PC-3 (cell line): ENCODE data around the gene TRIM66. TPM values are rescaled to one million over a fixed set of nuclear protein-coding genes. Genes with fewer than 3 reads are reported as not detected.

Source experiments
- ATAC-seq: fragments of 200-7000 bp; cut with Tn5 transposase; 2 replicates; pipeline ENCODE4 v1.9.1; 2020; ENCODE audit warnings: mild to moderate bottlenecking, moderate library complexity
- BruUV-seq: library from RNA; stranded (reverse); fragments of 400-500 nt; replicated peaks from 2 replicates; lab custom pipeline; 2021; lab: Mats Ljungman, UMichigan
- CTCF ChIA-PET: fragments of 300-600 bp; sonication (Branson Sonifier 250); formaldehyde crosslinking; loops from one replicate; lab custom pipeline; 2022; ENCODE audit warnings: antibody characterized with exemption; lab: Charles Lee
- POLR2A ChIA-PET: fragments of 300-600 bp; sonication (Branson Sonifier 250); formaldehyde crosslinking; loops from one replicate; lab custom pipeline; 2022; ENCODE audit warnings: antibody characterized with exemption; ENCODE audit not compliant: unreplicated experiment; lab: Charles Lee
- DNase-seq: peaks from one replicate; pipeline ENCODE4 v3.0.0-alpha.2; 2015
- H2AFZ ChIP-seq: fragments of 300-600 bp; sonication (generic); 2 replicates; pipeline ENCODE4 v1.6.0; 2016; ENCODE audit warnings: antibody characterized with exemption, low read length
- H3F3A ChIP-seq: fragments of 300-600 bp; sonication (generic); one replicate; pipeline ENCODE4 v1.6.0; 2017; ENCODE audit warnings: antibody characterized with exemption, low read length, control low read depth, mild to moderate bottlenecking; ENCODE audit not compliant: unreplicated experiment
- H3K27ac ChIP-seq: fragments of 300-600 bp; sonication (generic); 2 replicates; pipeline ENCODE4 v1.5.1; 2016; ENCODE audit warnings: mild to moderate bottlenecking, low read length
- H3K27me3 ChIP-seq: fragments of 300-600 bp; sonication (generic); 2 replicates; pipeline ENCODE4 v1.6.1; 2016; ENCODE audit warnings: low read length, mixed read lengths
- H3K36me3 ChIP-seq: fragments of 300-600 bp; sonication (generic); 2 replicates; pipeline ENCODE4 v1.6.1; 2016; ENCODE audit warnings: low read depth, mixed run types, low read length, mixed read lengths
- H3K4me1 ChIP-seq: fragments of 300-600 bp; sonication (generic); 2 replicates; pipeline ENCODE4 v1.5.1; 2016; ENCODE audit warnings: low read length; ENCODE audit not compliant: insufficient read depth
- H3K4me2 ChIP-seq: fragments of 300-600 bp; sonication (generic); 2 replicates; pipeline ENCODE4 v1.6.0; 2016; ENCODE audit warnings: low read length
- H3K4me3 ChIP-seq: fragments of 300-600 bp; sonication (generic); 2 replicates; pipeline ENCODE4 v1.5.1; 2016; ENCODE audit warnings: mild to moderate bottlenecking, low read length, mixed read lengths
- H3K79me2 ChIP-seq: fragments of 300-600 bp; sonication (generic); 2 replicates; pipeline ENCODE4 v1.6.1; 2017; ENCODE audit warnings: low read length, mixed read lengths
- H3K9ac ChIP-seq: fragments of 300-600 bp; sonication (generic); 2 replicates; pipeline ENCODE4 v1.6.0; 2016; ENCODE audit warnings: mild to moderate bottlenecking, low read length
- H3K9me2 ChIP-seq: fragments of 300-600 bp; sonication (generic); replicated peaks from 2 replicates; pipeline ENCODE4 v1.6.1; 2016; ENCODE audit warnings: mixed run types, low read length, mixed read lengths
- H3K9me3 ChIP-seq: fragments of 300-600 bp; sonication (generic); 2 replicates; pipeline ENCODE4 v1.6.1; 2016; ENCODE audit warnings: low read length, mixed read lengths
- H4K20me1 ChIP-seq: fragments of 300-600 bp; sonication (generic); 2 replicates; pipeline ENCODE4 v1.6.1; 2016; ENCODE audit warnings: low read length, mixed read lengths
- CTCF ChIP-seq: fragments of 300-600 bp; sonication (generic); conservative IDR thresholded peaks from 2 replicates; pipeline ENCODE4 v1.5.1; 2017; ENCODE audit warnings: antibody characterized with exemption, low read depth, mild to moderate bottlenecking, low read length
- EZH2 ChIP-seq: fragments of 300-600 bp; sonication (generic); IDR thresholded peaks from one replicate; pipeline ENCODE4 v1.6.1; 2017; ENCODE audit warnings: antibody characterized with exemption, mild to moderate bottlenecking, low read length; ENCODE audit not compliant: unreplicated experiment
- EZH2phosphoT487 ChIP-seq: fragments of 300-600 bp; sonication (generic); IDR thresholded peaks from 2 replicates; pipeline ENCODE4 v1.6.1; 2018; ENCODE audit warnings: mild to moderate bottlenecking, antibody characterized with exemption, low read length, borderline replicate concordance
- intact Hi-C: fragments of 100-400 bp; cut with micrococcal nuclease; formaldehyde crosslinking; loops from 2 replicates; pipeline ENCODE4 v1.9.0; 2023
- total RNA-seq: library from RNA; depleted of rRNA; stranded (reverse); fragments of >200 nt; gene quantifications from 2 replicates; pipeline ENCODE4 v1.2.3, GENCODE V29; 2014

Gene TRIM66
- total RNA-seq, 1 experiment from 2014 or later, result 5.5 TPM

- H3K27ac ChIP-seq, result no peak overlapping the region
- ChIA-PET POLR2A (no interaction called here), CTCF (no interaction called here)
- ATAC-seq (no peak), DNase-seq (no peak)
- H3K9me3 ChIP-seq, result no peaks in the 10 kb centered on the region
- peaks cover 5% of the 10 kb centered on the region for H3F3A ChIP-seq
- no peaks in the 10 kb centered on the region for H4K20me1 ChIP-seq
- H3K27me3 ChIP-seq, result no peaks in the 10 kb centered on the region
- intact Hi-C loops, result no loop called here
- H3K9ac ChIP-seq, result no peak overlapping the region
- no peaks in the 10 kb centered on the region for H3K79me2 ChIP-seq
- no peaks in the 10 kb centered on the region for H3K9me2 ChIP-seq
- peaks cover 22% of the 10 kb centered on the region for H3K4me1 ChIP-seq
- no peak overlapping the region for H3K4me3 ChIP-seq
- TF ChIP-seq EZH2phosphoT487 (no peak), EZH2 (no peak), CTCF (no peak)
- H2AFZ ChIP-seq, result no peak overlapping the region
- 0 out of 2 replicates have a peak, but pooled peaks cover 5% of the 10 kb centered on the region for H3K36me3 ChIP-seq
- no peak overlapping the region for H3K4me2 ChIP-seq
- BruUV-seq, result no TSS peak
These were observed 7.6 kb downstream of the TRIM66 start for GRCh38 chr11:8674859-8675258.

- no peak for ATAC-seq
- H3K4me3 ChIP-seq, result no peak overlapping the region
- no peaks in the 10 kb centered on the region for H3K79me2 ChIP-seq
- no peaks in the 10 kb centered on the region for H3K9me2 ChIP-seq
- intact Hi-C loops, result no loop called here
- no peak for DNase-seq
- H3F3A ChIP-seq, result peaks cover 5% of the 10 kb centered on the region
- no peaks in the 10 kb centered on the region for H4K20me1 ChIP-seq
- CTCF ChIA-PET, result no interaction called here
- POLR2A ChIA-PET, result no interaction called here
- no peak overlapping the region for H3K4me2 ChIP-seq
- H3K9ac ChIP-seq, result no peak overlapping the region
- H3K4me1 ChIP-seq, result peaks cover 18% of the 10 kb centered on the region
- H3K36me3 ChIP-seq, result 0 out of 2 replicates have a peak, but pooled peaks cover 5% of the 10 kb centered on the region
- peak overlapping the region; percentile 61; the same call in 1 of the 2 replicates for H3K27ac ChIP-seq
- H2AFZ ChIP-seq, result no peak overlapping the region
- no peaks in the 10 kb centered on the region for H3K9me3 ChIP-seq
- TF ChIP-seq EZH2phosphoT487 (no peak), CTCF (no peak), EZH2 (no peak)
- no peaks in the 10 kb centered on the region for H3K27me3 ChIP-seq
- no TSS peak for BruUV-seq
These were observed 10.1 kb downstream of the TRIM66 start for GRCh38 chr11:8672346-8672745.

- ATAC-seq (peak; percentile 66), DNase-seq (no peak)
- no peaks in the 10 kb centered on the region for H3K9me3 ChIP-seq
- no peak overlapping the region for H2AFZ ChIP-seq
- no peaks in the 10 kb centered on the region for H4K20me1 ChIP-seq
- intact Hi-C loops, result no loop called here
- peaks cover 18% of the 10 kb centered on the region for H3K4me1 ChIP-seq
- no peaks in the 10 kb centered on the region for H3K27me3 ChIP-seq
- POLR2A ChIA-PET, result no interaction called here
- no peak for TF ChIP-seq EZH2phosphoT487
- TF ChIP-seq EZH2, result no peak
- no peak for TF ChIP-seq CTCF
- no peak overlapping the region for H3K4me3 ChIP-seq
- CTCF ChIA-PET, result no interaction called here
- H3K27ac ChIP-seq, result peak overlapping the region; percentile 61
- peaks cover 5% of the 10 kb centered on the region for H3F3A ChIP-seq
- no TSS peak for BruUV-seq
- peak overlapping the region; percentile 27 for H3K4me2 ChIP-seq
- no peak overlapping the region for H3K9ac ChIP-seq
- H3K9me2 ChIP-seq, result no peaks in the 10 kb centered on the region
- 0 out of 2 replicates have a peak, but pooled peaks cover 5% of the 10 kb centered on the region for H3K36me3 ChIP-seq
- no peaks in the 10 kb centered on the region for H3K79me2 ChIP-seq
These were observed 10.8 kb downstream of the TRIM66 start for GRCh38 chr11:8671651-8672062.
